GM19452 (cell line): Measurements from ENCODE around the gene OR8B12.
"Not testable (repeated sequence)": the region's sequence is repeated elsewhere in the genome, so short reads cannot be mapped to it uniquely, and the experiment has no call there.

Experiments used
- ATAC-seq: cut with Tn5 transposase; IDR thresholded peaks from one replicate; pipeline ENCODE4 v1.9.1; 2021; ENCODE audit not compliant: unreplicated experiment

The OR8B12 gene

GRCh38 chr11:124533626-124534025, 9.8 kb downstream of the OR8B12 start:
- no peak for ATAC-seq

- ATAC-seq = no peak
These were observed 23.0 kb downstream of the OR8B12 start for GRCh38 chr11:124520550-124520854.

- ATAC-seq = no peak
These were observed 23.5 kb downstream of the OR8B12 start for GRCh38 chr11:124519850-124520549.

GRCh38 chr11:124518989-124519451, 24.4 kb downstream of the OR8B12 start:
- no peak for ATAC-seq

GRCh38 chr11:124517314-124517713, 26.1 kb downstream of the OR8B12 start:
- ATAC-seq = no peak

GRCh38 chr11:124514675-124515074, 28.8 kb downstream of the OR8B12 start:
- ATAC-seq = not testable (repeated sequence)

GRCh38 chr11:124514131-124514530, 29.3 kb downstream of the OR8B12 start:
- no peak for ATAC-seq

- no peak for ATAC-seq
These were observed 31.7 kb downstream of the OR8B12 start for GRCh38 chr11:124511745-124512144.

- no peak for ATAC-seq
These were observed 33.2 kb downstream of the OR8B12 start for GRCh38 chr11:124510279-124510678.

GRCh38 chr11:124499711-124500110, 43.7 kb downstream of the OR8B12 start:
- no peak for ATAC-seq

GRCh38 chr11:124493016-124493655, 50.3 kb downstream of the OR8B12 start:
- ATAC-seq = no peak
